HG02798 (cell line): ENCODE measurements around the gene ADGRA3.
A peak's percentile ranks its signal among the peaks of the same experiment; 100 is the strongest.

ENCODE experiments used
- ATAC-seq: cut with Tn5 transposase; IDR thresholded peaks from one replicate; pipeline ENCODE4 v1.9.1; 2021; ENCODE audit warnings: mild to moderate bottlenecking; ENCODE audit not compliant: unreplicated experiment, poor library complexity

Gene ADGRA3, protein sequence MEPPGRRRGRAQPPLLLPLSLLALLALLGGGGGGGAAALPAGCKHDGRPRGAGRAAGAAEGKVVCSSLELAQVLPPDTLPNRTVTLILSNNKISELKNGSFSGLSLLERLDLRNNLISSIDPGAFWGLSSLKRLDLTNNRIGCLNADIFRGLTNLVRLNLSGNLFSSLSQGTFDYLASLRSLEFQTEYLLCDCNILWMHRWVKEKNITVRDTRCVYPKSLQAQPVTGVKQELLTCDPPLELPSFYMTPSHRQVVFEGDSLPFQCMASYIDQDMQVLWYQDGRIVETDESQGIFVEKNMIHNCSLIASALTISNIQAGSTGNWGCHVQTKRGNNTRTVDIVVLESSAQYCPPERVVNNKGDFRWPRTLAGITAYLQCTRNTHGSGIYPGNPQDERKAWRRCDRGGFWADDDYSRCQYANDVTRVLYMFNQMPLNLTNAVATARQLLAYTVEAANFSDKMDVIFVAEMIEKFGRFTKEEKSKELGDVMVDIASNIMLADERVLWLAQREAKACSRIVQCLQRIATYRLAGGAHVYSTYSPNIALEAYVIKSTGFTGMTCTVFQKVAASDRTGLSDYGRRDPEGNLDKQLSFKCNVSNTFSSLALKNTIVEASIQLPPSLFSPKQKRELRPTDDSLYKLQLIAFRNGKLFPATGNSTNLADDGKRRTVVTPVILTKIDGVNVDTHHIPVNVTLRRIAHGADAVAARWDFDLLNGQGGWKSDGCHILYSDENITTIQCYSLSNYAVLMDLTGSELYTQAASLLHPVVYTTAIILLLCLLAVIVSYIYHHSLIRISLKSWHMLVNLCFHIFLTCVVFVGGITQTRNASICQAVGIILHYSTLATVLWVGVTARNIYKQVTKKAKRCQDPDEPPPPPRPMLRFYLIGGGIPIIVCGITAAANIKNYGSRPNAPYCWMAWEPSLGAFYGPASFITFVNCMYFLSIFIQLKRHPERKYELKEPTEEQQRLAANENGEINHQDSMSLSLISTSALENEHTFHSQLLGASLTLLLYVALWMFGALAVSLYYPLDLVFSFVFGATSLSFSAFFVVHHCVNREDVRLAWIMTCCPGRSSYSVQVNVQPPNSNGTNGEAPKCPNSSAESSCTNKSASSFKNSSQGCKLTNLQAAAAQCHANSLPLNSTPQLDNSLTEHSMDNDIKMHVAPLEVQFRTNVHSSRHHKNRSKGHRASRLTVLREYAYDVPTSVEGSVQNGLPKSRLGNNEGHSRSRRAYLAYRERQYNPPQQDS (N-terminal part only)

GRCh38 chr4:22515888-22516541 is at the start of gene ADGRA3:
Gene ADGRA3, minus strand, starts transcription at chr4:22516066. Its CDS starts 282 bp downstream, at chr4:22515784.
- peak; percentile 70 for ATAC-seq

- ATAC-seq, result no peak
These were observed 40.6 kb upstream of the ADGRA3 start for GRCh38 chr4:22556495-22556894.

GRCh38 chr4:22554670-22555069 is 38.8 kb upstream of the ADGRA3 start:
- no peak for ATAC-seq

DNA sequence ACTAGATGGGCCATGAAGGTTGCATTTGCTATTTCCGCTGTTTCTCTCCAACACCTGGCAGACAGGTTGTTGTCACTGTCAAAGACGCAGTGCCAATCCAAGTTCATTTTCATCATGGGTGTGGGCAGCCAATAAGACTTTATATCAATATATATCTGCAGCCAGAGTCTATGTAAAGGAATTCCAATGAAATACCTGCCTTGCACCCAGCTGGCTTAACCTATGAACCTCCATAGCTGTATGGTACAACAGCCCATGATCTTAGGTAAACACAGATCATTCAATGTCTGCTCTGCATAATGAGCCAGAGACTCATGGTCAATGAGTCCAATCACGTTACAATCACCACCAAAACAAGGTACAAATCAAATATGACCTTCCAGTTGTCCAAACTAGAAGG is 37.7 kb upstream of the ADGRA3 start:
- no peak for ATAC-seq

GRCh38 chr4:22552812-22553211 is 36.9 kb upstream of the ADGRA3 start:
- no peak for ATAC-seq

GRCh38 chr4:22551550-22551949 is 35.7 kb upstream of the ADGRA3 start:
- ATAC-seq, result no peak

DNA sequence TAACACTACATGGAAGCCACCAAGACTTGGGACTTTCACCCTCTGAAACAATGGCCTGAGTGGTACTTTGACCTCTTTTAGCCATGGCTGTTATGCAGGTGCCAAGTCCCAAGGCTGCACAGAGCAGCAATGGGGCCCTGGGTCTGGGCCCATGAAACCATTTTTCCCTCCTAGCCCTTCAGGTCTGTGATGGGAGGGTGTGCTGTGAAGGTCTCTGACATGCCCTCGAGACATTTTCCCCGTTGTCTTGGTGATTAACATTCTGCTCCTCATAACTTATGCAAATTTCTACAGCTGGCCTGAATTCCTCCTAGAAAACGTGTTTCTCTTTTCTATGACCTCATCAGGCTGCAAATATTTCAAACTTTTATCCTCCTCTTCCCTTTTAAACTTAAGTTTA is 30.4 kb upstream of the ADGRA3 start:
- no peak for ATAC-seq

- no peak for ATAC-seq
These were observed 23.4 kb upstream of the ADGRA3 start for GRCh38 chr4:22539251-22539650.

DNA sequence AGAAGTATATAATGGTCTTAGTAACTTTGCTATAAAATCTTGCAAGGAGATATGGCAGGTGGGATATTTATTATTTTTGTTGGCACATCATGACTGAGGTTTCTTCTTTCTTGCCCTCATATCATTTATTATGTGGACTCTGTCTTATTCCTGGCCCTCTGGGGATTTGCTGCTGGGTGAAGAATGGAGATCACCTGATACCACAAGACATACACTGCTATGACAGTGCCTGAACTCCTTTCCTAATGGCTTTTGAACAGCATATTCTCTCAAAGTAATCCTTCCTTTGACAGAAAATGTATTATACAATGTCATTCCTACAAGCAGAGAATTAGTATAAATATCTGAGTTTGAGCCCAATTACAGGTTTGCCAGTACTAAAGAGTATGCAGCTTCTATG is 22.0 kb upstream of the ADGRA3 start:
- no peak for ATAC-seq

- no peak for ATAC-seq
These were observed 18.5 kb upstream of the ADGRA3 start for GRCh38 chr4:22534374-22534773.

GRCh38 chr4:22532896-22533295 is 17.0 kb upstream of the ADGRA3 start:
- no peak for ATAC-seq

DNA sequence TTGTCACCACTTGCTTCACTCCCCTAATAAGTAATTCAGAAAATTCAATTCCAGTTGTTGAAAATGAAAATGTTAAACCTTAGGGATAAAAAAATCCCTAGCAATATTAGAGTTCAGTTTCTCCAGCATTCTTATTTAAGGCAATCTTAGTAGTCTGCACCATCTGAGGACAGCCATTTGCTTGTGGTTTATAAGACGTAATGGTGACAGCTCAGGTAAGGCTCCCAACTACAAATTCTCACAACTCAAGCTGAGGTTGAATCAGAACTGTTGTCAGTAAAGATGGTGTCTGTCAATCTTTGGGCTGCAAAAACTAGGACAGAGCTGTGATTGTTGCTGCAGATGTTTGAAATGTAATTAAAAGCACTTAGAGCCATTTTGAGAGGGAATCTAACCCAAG is 16.3 kb upstream of the ADGRA3 start:
- no peak for ATAC-seq

DNA sequence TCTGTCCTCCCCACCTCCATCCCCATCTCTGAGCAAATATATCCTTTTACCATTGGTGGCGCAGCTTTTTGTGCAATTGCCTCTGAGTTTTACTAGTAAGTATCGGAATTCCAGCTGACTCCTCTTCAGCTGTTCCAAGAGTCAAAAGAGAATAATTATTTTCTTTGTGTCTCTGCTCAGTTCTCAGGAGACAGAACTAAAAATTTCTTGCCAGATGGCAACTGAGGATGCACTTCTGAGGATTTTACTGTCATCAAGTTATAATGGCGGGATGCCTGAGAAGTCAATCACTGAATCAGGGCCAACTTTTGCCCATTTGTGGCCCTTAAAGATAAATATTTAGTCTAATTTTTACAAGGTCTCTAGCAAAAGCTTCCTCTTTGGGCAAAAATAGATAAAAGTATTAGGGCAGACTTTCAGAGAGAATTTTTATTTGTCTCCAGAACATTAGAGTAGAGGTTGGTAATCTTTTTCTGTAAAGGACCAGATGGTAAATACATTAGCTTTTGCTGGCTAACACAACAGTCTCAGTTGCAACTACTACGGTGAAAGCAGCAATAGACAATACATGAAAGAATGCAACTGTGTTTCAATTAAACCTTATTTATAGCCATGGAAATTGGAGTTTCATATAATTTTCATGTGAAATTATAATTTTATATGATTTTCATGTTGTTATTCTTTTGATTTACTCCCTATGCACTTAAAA is 15.6 kb upstream of the ADGRA3 start:
- no peak for ATAC-seq

DNA sequence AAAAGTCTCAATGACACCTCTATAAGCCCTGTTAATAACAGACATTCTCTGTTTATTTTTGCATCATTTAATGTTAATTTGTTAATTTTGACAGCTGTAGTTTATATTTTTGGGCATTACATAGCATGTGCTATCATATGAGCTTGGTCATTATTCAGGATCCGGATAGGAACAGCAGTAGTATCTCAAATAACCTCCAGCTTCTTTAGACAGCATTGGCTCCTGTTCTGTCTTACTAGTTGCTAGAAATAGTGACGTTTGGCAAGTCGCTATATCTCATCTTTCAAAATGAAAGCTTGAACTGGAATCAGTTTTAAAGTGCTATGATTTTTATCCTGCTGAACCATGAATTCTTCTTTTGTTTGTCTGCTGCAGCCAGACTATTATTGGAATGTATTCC is 9.0 kb upstream of the ADGRA3 start:
- ATAC-seq, result no peak

GRCh38 chr4:22522706-22523501 is 7.0 kb upstream of the ADGRA3 start:
- no peak for ATAC-seq

DNA sequence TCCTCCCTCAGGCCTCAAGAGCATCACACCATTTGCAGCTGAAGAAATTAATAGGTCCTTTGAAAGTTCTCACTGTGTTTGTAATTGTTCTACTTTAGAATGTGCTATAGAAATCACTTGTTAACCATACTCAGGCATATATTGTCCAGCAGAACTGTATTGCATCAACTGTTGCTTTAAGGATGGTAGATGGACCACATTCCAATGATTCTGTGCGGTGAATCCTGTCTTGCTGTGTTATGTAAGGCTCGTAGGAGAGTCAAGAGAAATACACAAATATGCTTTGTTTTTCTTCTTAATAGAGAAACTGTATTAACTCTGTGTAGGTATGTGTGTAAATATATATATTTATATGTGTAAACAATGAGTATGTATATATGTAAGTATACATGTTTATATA is 6.3 kb upstream of the ADGRA3 start:
- ATAC-seq, result no peak

- no peak for ATAC-seq
These were observed 5.4 kb upstream of the ADGRA3 start for GRCh38 chr4:22521240-22521639.

GRCh38 chr4:22515145-22515887 is 550 bp downstream of the ADGRA3 start:
- ATAC-seq, result peak; percentile 43
